Naive thymus-derived CD8-positive, alpha-beta T cell (primary cell): Measurements from ENCODE around the gene TMCC1. TPM values are rescaled to one million over a fixed set of nuclear protein-coding genes. Genes with fewer than 3 reads are reported as not detected.

Experiments used
- ATAC-seq, 2 donors: fragments of 150-1000 bp; cut with Tn5 transposase in 1 of 2; sonication (Bioruptor Pico), chemical (Tn5 transposase) in 1 of 2; 1 replicate in 1 of 2; 2 replicates in 1 of 2; pipeline ENCODE4 v1.10.0; 2021; ENCODE audit warnings: mild to moderate bottlenecking in 2 of 2, moderate library complexity in 2 of 2
- POLR2A ChIA-PET: fragments of 350-600 bp; sonication (Branson Sonifier 250); formaldehyde crosslinking; loops from one replicate; lab custom pipeline; 2021; ENCODE audit warnings: antibody characterized with exemption; lab: Charles Lee
- DNase-seq, 10 donors: peaks; one replicate each; pipeline versions ENCODE4 v3.0.0 to v3.0.0-alpha.2; 2020 to 2022
- H3K27ac Mint-ChIP-seq, 10 donors: one replicate each; pipeline ENCODE4 v1.8.0; 2020 to 2022; ENCODE audit warnings: mild to moderate bottlenecking in 10 of 10, mixed read lengths in 10 of 10, moderate library complexity in 4 of 10, inconsistent platforms in 1 of 10
- H3K27me3 Mint-ChIP-seq, 5 donors: one replicate each; pipeline ENCODE4 v1.8.0; 2021 to 2022; ENCODE audit warnings: mixed read lengths in 5 of 5
- H3K36me3 Mint-ChIP-seq, 3 donors: one replicate each; pipeline ENCODE4 v1.8.0; 2020 to 2022; ENCODE audit warnings: mixed read lengths in 3 of 3, mild to moderate bottlenecking in 2 of 3, inconsistent platforms in 1 of 3
- H3K4me1 Mint-ChIP-seq, 4 donors: one replicate each; pipeline ENCODE4 v1.8.0; 2021 to 2022; ENCODE audit warnings: mixed read lengths in 4 of 4
- H3K4me3 Mint-ChIP-seq, 10 donors: one replicate each; pipeline ENCODE4 v1.8.0; 2020 to 2022; ENCODE audit warnings: mild to moderate bottlenecking in 10 of 10, mixed read lengths in 10 of 10, moderate library complexity in 6 of 10, inconsistent platforms in 1 of 10
- H3K9me3 Mint-ChIP-seq, 9 donors: one replicate each; pipeline ENCODE4 v1.8.0; 2020 to 2022; ENCODE audit warnings: mixed read lengths in 9 of 9, mild to moderate bottlenecking in 3 of 9, inconsistent platforms in 1 of 9, moderate library complexity in 1 of 9
- polyA plus RNA-seq, 3 donors: library from polyadenylated mRNA; unstranded; fragments of 300-500 nt; fragmentation: Illumina TruSeq; gene quantifications; one replicate each; pipeline ENCODE4 v1.2.3, GENCODE V29; 2021
- total RNA-seq, 8 experiments: library from RNA in 2 of 8; stranded (reverse) in 2 of 8; gene quantifications; one replicate each; pipeline ENCODE4 v1.2.3 and lab custom pipeline; 2021 to 2026

The TMCC1 gene
- total and polyA plus RNA-seq, 5 experiments from 2014 or later, result 4.2 to 34.9 (median 6.3) TPM

DNA sequence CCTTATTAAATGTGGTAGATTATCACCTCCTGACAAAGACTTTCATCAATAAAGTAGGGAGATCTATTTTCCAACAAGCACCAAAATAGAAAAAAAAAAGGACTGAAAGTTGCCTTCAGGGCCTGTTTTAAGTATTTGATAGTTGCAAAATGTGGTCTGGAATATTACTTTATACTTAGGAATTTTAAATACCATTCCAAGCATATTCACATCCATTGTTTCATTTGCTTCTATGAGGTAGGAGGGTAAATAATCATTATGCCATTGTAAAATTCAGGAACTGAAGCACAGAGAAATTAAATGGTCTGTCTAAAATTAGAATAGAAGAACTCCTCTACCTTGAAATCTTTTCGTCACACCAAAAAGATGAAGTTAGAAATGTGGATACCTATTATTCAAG lies 110.0 kb downstream of the TMCC1 start:
- Mint-ChIP-seq H3K4me1 (peaks cover 0 to 2% (median 0%) of the 10 kb centered on the region in 4 donors), H3K27me3 (no peaks in the 10 kb centered on the region), H3K36me3 (peaks cover 0 to 9% (median 3%) of the 10 kb centered on the region in 3 donors), H3K27ac (no peak overlapping the region), H3K4me3 (no peak overlapping the region), H3K9me3 (no peaks in the 10 kb centered on the region)
- ATAC-seq (no peak), DNase-seq (no peak)
- POLR2A ChIA-PET, result no interaction called here

DNA sequence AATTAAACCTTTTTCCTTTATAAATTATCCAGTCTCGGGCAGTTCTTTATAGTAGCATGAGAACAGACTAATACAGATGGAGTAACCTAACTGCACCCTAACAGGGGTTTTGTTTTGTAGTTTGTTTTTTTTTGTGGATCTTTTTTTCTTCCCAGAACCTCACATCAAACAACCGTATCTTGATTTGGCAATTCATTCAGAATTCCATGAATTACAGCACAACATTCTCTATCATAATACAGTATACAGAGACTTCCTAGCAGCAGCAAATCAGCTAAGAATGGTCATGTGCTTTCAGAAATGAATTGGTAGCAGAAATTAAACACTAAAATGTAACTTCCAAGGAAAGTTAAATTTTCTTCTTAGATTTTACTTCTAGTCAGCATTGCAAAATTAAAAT lies 114.6 kb downstream of the TMCC1 start:
- Mint-ChIP-seq H3K4me3 (no peak overlapping the region), H3K9me3 (no peaks in the 10 kb centered on the region), H3K4me1 (peaks cover 0 to 11% (median 1%) of the 10 kb centered on the region in 4 donors), H3K36me3 (peaks cover 0 to 11% (median 6%) of the 10 kb centered on the region in 3 donors), H3K27me3 (no peaks in the 10 kb centered on the region), H3K27ac (no peak overlapping the region)
- ATAC-seq, result no peak
- POLR2A ChIA-PET, result no interaction called here
- DNase-seq, result no peak

DNA sequence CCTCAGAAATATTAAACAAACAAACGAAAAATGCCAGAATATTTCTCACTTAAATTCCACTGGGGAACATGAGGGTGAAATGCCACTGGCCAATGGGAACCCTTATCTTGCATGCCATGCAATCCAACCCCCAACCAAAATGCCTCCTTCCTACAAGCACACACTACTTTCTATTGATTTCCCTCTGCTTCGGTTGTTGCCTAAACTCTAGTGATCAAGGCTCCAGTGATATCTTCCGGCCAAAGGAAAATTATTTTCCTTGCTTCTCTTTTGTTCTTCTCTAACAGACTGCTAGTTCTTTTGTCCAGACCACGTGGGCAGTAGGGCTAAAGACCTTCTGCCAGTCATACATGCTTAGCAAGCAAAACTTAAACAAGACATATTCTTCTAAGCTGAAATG lies 115.7 kb downstream of the TMCC1 start:
- no peaks in the 10 kb centered on the region for H3K27me3 Mint-ChIP-seq
- H3K27ac Mint-ChIP-seq, result no peak overlapping the region
- POLR2A ChIA-PET, result no interaction called here
- peaks cover 0 to 11% (median 1%) of the 10 kb centered on the region in 3 donors for H3K36me3 Mint-ChIP-seq
- DNase-seq, result no peak
- H3K4me3 Mint-ChIP-seq, result no peak overlapping the region
- no peak for ATAC-seq
- H3K4me1 Mint-ChIP-seq, result peaks cover 0 to 11% (median 4%) of the 10 kb centered on the region in 4 donors
- H3K9me3 Mint-ChIP-seq, result no peaks in the 10 kb centered on the region

DNA sequence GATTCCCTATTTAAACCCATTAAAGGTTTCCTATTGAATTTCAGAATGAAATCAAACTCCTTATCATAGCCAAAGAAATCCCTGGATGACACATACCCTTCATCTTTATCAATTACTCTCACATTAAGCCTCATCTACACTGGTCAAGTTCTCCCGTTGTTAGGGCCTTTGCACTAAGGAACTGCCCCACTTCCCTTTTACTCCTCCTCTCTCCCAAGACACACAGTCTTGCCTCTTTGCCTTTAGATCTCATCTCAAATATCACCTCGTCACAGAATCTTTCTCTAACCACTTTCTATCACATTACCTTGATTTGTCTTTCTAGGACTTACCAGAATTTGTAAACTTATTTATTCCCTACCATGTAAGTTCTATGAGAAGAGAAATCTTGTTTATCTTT lies 117.6 kb downstream of the TMCC1 start:
- ATAC-seq (no peak), DNase-seq (no peak)
- Mint-ChIP-seq H3K4me1 (peaks cover 0 to 11% (median 5%) of the 10 kb centered on the region in 4 donors), H3K9me3 (no peaks in the 10 kb centered on the region), H3K4me3 (no peak overlapping the region), H3K27me3 (no peaks in the 10 kb centered on the region), H3K36me3 (peaks cover 0 to 13% (median 4%) of the 10 kb centered on the region in 3 donors), H3K27ac (no peak overlapping the region)
- POLR2A ChIA-PET, result no interaction called here

DNA sequence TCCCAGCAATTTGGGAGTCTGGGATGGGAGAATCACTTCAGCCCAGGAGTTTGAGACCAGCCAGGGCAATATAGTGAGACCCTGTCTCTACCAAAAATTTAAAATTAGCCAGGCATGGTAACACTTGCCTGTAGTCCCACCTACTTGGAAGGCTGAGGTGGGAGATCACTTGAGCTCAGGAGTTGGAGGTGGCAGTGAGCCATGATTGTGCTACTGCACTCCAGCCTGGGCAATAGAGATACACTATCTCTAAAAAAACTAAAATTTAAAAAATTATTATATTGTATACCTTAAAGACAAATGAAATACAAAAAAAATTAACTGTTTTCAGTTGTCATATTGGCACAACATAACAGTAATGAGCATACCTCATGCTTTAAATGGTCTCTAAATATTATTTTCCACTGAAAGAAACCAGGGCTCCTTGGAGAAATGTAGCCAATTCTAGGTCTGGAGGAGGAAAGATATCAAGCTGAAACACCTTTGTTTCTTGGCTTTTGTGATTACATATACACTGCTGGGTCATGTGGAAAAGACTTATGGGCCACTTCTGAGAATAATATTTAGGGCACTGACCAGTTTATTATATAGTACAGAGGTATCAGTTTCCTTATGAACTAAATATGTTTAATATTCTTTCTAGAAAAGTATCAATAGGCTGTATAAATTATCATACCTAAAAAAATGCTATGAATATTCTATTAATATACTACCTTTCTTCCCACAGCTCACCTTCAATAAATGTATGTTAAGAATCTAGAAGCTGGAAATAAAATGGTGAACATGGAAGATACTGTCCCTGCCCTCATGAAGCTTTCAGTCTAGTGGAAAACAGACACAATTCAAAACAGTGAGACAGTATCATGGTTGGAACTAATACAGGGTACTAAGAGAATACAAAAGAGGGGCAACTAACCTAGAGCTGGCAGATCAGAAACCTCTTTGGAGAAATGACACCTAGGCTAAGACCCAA lies 119.5 kb downstream of the TMCC1 start:
- H3K27ac Mint-ChIP-seq, result peak overlapping the region in 3 of 10 donors; percentile 2 to 25 (median 3)
- H3K4me1 Mint-ChIP-seq, result peaks cover 0 to 11% (median 6%) of the 10 kb centered on the region in 4 donors
- POLR2A ChIA-PET, result no interaction called here
- H3K27me3 Mint-ChIP-seq, result no peaks in the 10 kb centered on the region
- no peak overlapping the region for H3K4me3 Mint-ChIP-seq
- ATAC-seq, result no peak
- no peak for DNase-seq
- peaks cover 0 to 13% (median 4%) of the 10 kb centered on the region in 3 donors for H3K36me3 Mint-ChIP-seq
- no peaks in the 10 kb centered on the region for H3K9me3 Mint-ChIP-seq

DNA sequence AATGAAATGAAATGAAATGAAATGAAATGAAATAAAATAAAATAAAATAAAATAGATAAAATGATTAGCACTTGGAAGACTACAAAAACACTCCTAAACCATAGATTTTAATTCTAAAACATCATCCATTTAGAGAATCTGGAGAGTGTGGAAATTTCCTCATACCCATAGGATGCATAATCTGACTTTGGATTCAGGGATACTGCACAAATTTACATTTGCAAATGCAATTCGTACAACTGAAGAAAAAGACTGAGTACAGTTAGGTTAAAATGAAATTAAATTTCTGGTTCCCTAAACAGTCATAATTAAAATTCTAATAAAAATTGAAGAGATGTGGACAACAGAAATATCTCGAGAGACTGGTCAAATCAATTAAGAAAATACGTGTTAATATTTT lies 122.9 kb downstream of the TMCC1 start:
- Mint-ChIP-seq H3K27ac (no peak overlapping the region), H3K4me1 (peaks cover 0 to 11% (median 6%) of the 10 kb centered on the region in 4 donors), H3K27me3 (no peaks in the 10 kb centered on the region), H3K36me3 (peaks cover 0 to 19% (median 2%) of the 10 kb centered on the region in 3 donors), H3K9me3 (no peaks in the 10 kb centered on the region), H3K4me3 (no peak overlapping the region)
- no peak for DNase-seq
- no peak for ATAC-seq
- POLR2A ChIA-PET, result no interaction called here

DNA sequence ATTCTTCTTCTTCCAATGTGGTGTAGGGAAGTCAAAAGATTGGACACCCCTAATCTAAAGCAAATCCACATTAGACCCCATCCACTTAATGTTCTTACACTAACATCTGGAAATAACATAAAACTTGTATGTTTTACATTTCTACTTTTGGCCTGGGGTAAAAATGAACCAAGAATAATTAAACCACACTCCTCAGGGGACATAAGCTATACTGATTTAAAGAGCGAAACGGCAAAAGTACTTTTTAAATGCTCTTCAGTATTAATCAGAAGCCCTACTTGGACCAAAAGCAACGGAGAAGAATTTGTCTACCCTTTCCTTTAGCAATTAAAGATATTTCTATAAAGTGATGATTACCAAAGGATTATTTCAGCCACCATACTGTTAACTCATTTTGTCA lies 123.9 kb downstream of the TMCC1 start:
- no peaks in the 10 kb centered on the region for H3K9me3 Mint-ChIP-seq
- POLR2A ChIA-PET, result no interaction called here
- DNase-seq (no peak), ATAC-seq (no peak)
- H3K4me1 Mint-ChIP-seq, result peaks cover 0 to 8% (median 5%) of the 10 kb centered on the region in 4 donors
- peaks cover 0 to 14% (median 2%) of the 10 kb centered on the region in 3 donors for H3K36me3 Mint-ChIP-seq
- no peak overlapping the region for H3K4me3 Mint-ChIP-seq
- no peak overlapping the region for H3K27ac Mint-ChIP-seq
- no peaks in the 10 kb centered on the region for H3K27me3 Mint-ChIP-seq

DNA sequence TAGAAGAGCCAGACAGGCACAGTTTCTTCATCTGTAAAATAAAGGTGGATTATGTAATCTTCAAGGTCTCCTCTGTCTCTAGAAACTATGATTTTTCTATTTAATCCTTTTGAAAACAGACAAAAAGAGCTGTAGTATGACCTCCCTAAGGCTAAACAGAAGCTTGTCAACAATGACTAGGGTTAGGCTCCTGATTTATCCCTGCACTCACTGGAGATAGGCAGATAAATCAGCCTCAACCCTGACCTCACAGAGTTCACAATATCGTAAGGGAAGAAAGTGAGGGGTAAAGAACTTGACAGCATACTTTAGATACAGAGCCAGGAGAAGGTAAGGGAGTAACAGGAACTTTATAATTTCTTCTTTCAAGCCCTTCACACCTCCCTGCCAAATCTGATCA lies 124.8 kb downstream of the TMCC1 start:
- no peak for ATAC-seq
- Mint-ChIP-seq H3K4me1 (peaks cover 0 to 8% (median 5%) of the 10 kb centered on the region in 4 donors), H3K27me3 (no peaks in the 10 kb centered on the region), H3K27ac (peak overlapping the region in 1 of 10 donors; percentile 1), H3K9me3 (no peaks in the 10 kb centered on the region), H3K36me3 (peaks cover 0 to 11% (median 2%) of the 10 kb centered on the region in 3 donors), H3K4me3 (no peak overlapping the region)
- DNase-seq, result no peak
- POLR2A ChIA-PET, result no interaction called here

DNA sequence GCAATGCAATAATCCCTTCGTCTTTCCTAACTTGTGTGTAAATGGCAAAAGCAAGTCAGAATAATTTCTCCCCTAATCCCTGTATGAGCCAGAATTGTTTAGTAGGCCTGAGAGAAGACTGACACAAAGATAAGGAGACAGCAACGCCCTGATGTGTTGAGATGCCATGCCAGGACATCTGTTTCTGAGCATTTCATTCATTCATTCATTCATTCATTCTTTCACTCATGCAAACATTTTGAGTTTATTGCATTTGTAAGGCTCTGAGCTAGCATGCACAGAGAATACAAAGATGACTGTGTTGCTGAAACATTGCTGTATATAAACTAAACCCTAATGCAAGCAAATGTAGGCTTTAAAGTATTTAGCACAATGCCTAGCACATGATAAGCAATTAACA lies 127.4 kb downstream of the TMCC1 start:
- POLR2A ChIA-PET, result no interaction called here
- Mint-ChIP-seq H3K27me3 (no peaks in the 10 kb centered on the region), H3K4me1 (peaks cover 0 to 6% (median 2%) of the 10 kb centered on the region in 4 donors), H3K27ac (no peak overlapping the region), H3K36me3 (peaks cover 0 to 11% (median 0%) of the 10 kb centered on the region in 3 donors), H3K9me3 (no peaks in the 10 kb centered on the region), H3K4me3 (no peak overlapping the region)
- no peak for ATAC-seq
- DNase-seq, result no peak

DNA sequence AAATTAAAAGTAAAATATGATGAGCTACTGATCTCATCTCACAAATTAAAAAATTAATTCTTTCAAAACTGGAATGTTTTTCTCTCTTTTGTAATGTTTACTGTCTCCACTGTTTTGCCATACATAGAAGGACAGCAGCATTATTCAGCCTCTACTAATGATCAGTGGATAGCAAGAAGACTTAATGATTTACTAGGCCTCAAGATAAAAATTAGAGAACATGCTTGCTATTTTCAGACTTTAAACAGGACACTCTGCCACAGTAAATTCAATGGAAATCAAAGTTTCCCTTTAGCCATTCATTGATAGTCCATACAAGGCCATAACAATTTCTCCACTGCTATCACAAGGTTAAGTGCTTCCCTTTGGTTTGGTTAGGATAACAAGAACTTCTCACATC lies 129.4 kb downstream of the TMCC1 start:
- POLR2A ChIA-PET, result no interaction called here
- no peak overlapping the region for H3K4me3 Mint-ChIP-seq
- peaks cover 0 to 11% (median 0%) of the 10 kb centered on the region in 3 donors for H3K36me3 Mint-ChIP-seq
- H3K4me1 Mint-ChIP-seq, result peaks cover 0 to 5% (median 2%) of the 10 kb centered on the region in 4 donors
- H3K9me3 Mint-ChIP-seq, result no peaks in the 10 kb centered on the region
- DNase-seq, result no peak
- no peak overlapping the region for H3K27ac Mint-ChIP-seq
- ATAC-seq, result no peak
- no peaks in the 10 kb centered on the region for H3K27me3 Mint-ChIP-seq

DNA sequence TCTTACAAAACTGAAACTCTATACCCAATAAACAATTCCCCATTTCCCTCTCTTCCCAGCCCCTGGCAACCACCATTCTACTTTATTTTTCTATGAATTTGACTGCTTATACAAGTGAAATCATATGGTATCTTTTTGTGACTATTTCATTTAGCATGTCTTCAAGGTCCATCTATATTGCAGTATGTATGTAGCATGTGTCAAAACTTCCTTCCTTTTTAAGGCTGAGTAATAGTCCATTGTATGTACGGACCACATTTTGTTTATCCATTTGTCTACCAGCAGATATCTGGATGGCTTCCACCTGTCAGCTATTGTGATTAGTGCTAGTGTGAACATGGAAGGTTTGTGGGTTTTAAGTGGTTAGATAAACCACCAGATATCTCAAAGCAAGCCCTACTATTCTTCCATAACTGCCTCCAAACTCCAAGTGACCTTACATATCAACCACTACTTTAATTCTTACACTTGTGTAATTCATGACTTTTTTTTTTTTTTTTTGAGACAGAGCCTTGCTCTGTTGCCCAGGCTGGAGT lies 134.7 kb downstream of the TMCC1 start:
- ATAC-seq (no peak), DNase-seq (no peak)
- POLR2A ChIA-PET, result interaction anchor here (0.7 kb wide), 1 partner anchor 14 kb away, joined by 5 read pairs; no protein-coding TSS in a partner anchor
- Mint-ChIP-seq H3K27ac (no peak overlapping the region), H3K36me3 (peaks cover 10 to 30% (median 28%) of the 10 kb centered on the region in 3 donors), H3K27me3 (no peaks in the 10 kb centered on the region), H3K4me1 (peaks cover 0 to 5% (median 2%) of the 10 kb centered on the region in 4 donors), H3K9me3 (peaks cover 0 to 13% (median 4%) of the 10 kb centered on the region in 9 donors), H3K4me3 (no peak overlapping the region)

DNA sequence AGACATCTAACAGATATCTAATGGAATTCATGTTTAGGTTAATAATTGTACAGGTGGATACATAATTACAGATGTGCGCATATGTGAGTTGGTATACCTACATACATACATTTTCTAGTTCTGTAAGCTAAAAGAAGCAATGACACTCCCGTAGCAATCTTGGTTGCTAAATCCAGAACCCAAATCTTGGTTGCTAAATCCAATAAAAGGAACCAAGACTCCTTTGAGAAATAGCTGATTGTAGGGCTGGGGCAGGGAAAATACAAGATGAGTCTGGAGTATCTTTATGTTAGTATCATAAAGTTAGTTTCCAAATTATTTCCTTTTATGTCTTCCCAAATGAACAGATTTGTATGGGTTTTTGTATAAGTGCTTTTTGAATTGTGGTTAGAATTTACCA lies 135.2 kb downstream of the TMCC1 start:
- Mint-ChIP-seq H3K27ac (no peak overlapping the region), H3K36me3 (peaks cover 12 to 35% (median 29%) of the 10 kb centered on the region in 3 donors), H3K4me3 (no peak overlapping the region), H3K9me3 (peaks cover 0 to 16% (median 8%) of the 10 kb centered on the region in 9 donors), H3K4me1 (peaks cover 0 to 5% (median 2%) of the 10 kb centered on the region in 4 donors), H3K27me3 (no peaks in the 10 kb centered on the region)
- POLR2A ChIA-PET, result no interaction called here
- DNase-seq (no peak), ATAC-seq (no peak)

DNA sequence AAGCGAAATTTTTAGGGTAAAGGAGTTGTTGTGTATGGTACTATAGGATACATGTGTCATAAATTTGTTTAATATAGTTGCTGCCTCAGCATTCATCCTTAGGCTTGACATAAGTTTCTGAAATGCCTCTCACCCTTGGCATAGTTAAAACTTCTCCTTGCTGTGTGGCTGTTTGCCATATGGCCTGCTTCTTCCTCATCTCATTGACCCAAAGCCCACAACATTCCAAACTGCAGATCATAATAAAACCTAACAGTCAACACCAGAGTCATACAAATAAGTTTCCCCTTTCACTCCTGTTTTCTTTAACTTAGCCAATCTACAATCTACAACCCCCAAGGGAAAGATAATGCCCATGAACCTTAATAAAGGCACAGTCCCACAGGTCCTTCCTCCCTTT lies 136.6 kb downstream of the TMCC1 start:
- Mint-ChIP-seq H3K27me3 (no peaks in the 10 kb centered on the region), H3K4me1 (peaks cover 0 to 5% (median 4%) of the 10 kb centered on the region in 4 donors), H3K9me3 (peaks cover 7 to 26% (median 13%) of the 10 kb centered on the region in 9 donors), H3K36me3 (peaks cover 20 to 45% (median 37%) of the 10 kb centered on the region in 3 donors), H3K4me3 (no peak overlapping the region), H3K27ac (no peak overlapping the region)
- no peak for DNase-seq
- no peak for ATAC-seq
- POLR2A ChIA-PET, result no interaction called here
